ENCODE data around the gene ANXA2.

The ANXA2 gene

DNA sequence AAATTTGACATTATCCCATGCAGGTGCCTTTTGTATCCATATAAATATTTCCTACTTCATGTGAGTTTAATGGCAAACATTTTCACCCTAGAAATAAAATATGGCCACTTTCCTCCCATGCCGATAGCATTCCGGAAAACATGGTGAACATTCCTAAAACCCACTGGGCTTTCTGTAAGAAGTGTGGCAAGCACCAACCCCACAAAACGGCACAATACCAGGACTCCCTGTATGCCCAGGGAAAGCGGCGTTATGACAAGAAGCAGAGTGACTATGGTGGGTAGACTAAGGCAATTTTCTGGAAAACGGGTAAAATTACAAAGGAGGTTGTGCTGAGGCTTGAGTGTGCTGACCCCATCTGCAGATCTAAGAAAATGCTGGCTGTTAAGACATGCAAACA lies 7.6 kb downstream of the ANXA2 start:
- H3K4me3 ChIP-seq (ENCODE audit: low read length) = peak overlapping the region; percentile 31
- TF ChIP-seq, protein P1, sequence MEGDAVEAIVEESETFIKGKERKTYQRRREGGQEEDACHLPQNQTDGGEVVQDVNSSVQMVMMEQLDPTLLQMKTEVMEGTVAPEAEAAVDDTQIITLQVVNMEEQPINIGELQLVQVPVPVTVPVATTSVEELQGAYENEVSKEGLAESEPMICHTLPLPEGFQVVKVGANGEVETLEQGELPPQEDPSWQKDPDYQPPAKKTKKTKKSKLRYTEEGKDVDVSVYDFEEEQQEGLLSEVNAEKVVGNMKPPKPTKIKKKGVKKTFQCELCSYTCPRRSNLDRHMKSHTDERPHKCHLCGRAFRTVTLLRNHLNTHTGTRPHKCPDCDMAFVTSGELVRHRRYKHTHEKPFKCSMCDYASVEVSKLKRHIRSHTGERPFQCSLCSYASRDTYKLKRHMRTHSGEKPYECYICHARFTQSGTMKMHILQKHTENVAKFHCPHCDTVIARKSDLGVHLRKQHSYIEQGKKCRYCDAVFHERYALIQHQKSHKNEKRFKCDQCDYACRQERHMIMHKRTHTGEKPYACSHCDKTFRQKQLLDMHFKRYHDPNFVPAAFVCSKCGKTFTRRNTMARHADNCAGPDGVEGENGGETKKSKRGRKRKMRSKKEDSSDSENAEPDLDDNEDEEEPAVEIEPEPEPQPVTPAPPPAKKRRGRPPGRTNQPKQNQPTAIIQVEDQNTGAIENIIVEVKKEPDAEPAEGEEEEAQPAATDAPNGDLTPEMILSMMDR (IDR thresholded peaks at IDR 0.05; ENCODE audit: insufficient read depth, low read depth, low read length, missing control alignments) = no peak
- DNase-seq (ENCODE audit: low read depth) = no peak

DNA sequence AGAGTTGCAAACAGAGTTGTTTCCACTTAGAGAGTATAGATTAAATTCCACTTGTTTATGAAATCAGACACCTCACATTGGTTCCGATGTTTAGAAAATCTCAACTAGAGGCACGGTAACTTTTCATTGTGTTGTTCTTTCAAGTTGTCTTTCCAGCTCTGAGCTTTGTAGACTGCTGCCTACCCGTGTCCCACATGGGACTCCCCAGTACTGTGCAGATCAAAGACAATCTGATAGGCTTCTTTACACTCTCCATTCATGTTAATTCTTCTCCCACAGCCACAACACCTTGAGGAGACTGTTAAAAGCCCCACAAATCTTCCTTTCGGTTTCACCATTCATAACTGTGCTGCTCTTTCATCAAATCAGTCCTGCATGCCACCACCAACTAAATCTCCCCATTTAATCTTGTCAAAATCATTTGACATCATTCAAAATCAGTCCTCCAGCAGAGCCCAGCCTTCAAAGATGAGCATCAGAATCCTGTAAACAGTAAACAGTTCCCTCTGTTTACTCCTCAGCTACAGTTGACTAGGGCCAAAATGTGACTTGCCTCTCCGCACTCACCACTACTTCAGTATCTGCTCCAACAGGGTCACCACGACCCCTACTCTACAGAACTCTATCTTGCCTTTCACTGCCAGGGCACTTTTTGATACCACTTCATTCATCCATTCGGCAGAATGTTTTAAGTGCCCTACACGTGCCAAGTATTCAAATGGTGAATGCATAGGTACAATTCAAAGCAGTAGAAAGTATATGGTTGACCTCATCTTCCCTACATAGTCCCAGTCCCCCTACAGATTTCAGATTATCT lies 8.3 kb downstream of the ANXA2 start:
- DNase-seq (ENCODE audit: low read depth) = no peak
- H3K4me3 ChIP-seq (ENCODE audit: low read length) = peak overlapping the region; percentile 16
- TF ChIP-seq, protein P1 (IDR thresholded peaks at IDR 0.05; ENCODE audit: insufficient read depth, low read depth, low read length, missing control alignments) = no peak

GRCh38 chr15:60387321-60387720 lies 10.5 kb downstream of the ANXA2 start:
- no peak for DNase-seq (ENCODE audit: low read depth)
- H3K4me3 ChIP-seq (ENCODE audit: low read length) = no peak overlapping the region
- TF ChIP-seq, protein P1 (IDR thresholded peaks at IDR 0.05; ENCODE audit: insufficient read depth, low read depth, low read length, missing control alignments) = no peak

- TF ChIP-seq, protein P1 (IDR thresholded peaks at IDR 0.05; ENCODE audit: insufficient read depth, low read depth, low read length, missing control alignments) = no peak
- no peak overlapping the region for H3K4me3 ChIP-seq (ENCODE audit: low read length)
- peak; percentile 2 for DNase-seq (ENCODE audit: low read depth)
Observed at GRCh38 chr15:60386615-60387014, 11.2 kb downstream of the ANXA2 start.

DNA sequence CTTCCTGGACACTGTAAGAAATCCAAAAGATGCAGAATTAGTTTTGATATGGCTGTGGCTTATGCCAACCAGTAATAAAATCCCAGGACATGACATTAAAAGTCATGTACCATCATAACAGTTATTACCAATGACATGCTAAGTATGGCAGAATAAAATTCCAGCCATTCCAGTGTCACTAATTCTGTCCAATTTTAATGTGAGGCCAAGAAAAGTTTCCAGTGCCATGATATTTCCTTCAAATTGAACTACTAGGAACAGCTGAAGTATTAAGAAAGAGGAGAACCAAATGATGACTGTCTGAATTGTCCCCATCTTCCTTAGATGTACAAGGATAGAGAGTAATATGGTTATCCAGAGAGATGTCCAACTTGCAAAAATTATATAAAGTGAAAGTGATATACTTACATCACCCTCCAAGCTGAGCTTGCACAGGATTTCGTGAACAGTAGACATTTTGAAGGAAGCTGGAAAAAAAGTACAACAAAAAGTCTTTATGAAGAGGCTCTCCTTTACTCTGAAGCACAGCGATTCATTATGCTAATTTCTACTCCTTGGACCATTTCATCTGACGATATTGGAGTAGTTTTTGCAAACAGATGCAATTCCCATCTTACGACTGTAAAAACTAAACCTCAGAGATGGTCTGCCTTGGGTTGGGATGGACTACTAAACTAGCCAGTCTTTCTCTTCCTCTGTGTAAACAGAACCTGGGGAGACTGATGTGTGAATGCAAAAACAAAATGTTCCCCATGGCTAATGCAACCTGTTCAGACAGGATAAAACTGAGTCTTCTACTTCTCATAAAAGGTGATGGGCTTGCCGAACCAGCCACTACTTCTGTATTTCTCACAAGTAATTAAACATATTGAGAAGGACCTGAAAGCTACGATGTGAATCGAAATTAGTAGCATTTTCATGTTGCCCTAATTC lies 11.9 kb downstream of the ANXA2 start:
- H3K4me3 ChIP-seq (ENCODE audit: low read length) = no peak overlapping the region
- DNase-seq (ENCODE audit: low read depth) = peak; percentile 41
- TF ChIP-seq, protein P1 (IDR thresholded peaks at IDR 0.05; ENCODE audit: insufficient read depth, low read depth, low read length, missing control alignments) = no peak

- H3K4me3 ChIP-seq (ENCODE audit: low read length) = no peak overlapping the region
- no peak for DNase-seq (ENCODE audit: low read depth)
- TF ChIP-seq, protein P1 (IDR thresholded peaks at IDR 0.05; ENCODE audit: insufficient read depth, low read depth, low read length, missing control alignments) = no peak
Observed at GRCh38 chr15:60384526-60385126, 13.2 kb downstream of the ANXA2 start.
